ENCODE data around the gene TTC39A.

The TTC39A gene

DNA sequence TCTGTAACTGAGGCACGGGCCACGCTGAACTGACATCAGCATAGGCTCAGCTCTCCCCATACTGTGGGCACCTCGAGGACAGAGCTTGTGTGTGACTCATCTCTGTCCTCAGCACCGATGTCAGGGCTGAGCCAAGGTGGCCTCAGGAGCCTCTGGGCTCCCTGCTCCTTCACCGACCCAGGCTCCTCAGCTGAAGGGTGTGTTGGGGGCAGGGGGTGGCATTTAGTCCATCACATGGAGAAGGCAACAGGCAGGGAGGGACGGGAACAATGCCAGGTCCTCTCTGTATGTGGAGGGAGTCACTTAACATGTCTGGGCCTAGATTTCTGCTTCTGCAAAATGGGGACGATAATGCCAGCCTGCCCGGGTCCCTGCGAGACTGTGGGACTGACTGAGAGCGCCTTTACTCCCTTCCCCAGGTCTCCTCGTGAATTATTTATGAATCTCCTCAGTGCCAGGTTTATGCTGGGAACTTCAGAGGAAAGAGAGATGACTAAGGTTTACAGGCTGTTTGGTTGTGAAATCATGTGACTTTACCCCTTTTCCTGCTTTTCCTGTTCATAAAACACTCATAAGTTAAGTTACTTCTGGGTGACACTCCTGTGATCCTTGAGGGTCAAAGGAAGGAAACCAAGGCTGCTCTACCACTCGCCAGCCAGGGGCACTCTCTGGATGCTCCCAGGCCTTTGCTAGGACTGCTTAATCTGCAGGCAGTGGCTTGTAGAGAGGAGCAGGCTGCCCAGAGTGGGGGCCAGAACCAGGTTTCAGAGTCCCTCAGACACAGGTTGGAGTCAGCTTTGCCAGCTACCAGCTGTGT is 16.2 kb downstream of the TTC39A start:
- no peak for DNase-seq

- no peak for DNase-seq
These were observed 17.0 kb downstream of the TTC39A start for GRCh38 chr1:51313268-51313852.

DNA sequence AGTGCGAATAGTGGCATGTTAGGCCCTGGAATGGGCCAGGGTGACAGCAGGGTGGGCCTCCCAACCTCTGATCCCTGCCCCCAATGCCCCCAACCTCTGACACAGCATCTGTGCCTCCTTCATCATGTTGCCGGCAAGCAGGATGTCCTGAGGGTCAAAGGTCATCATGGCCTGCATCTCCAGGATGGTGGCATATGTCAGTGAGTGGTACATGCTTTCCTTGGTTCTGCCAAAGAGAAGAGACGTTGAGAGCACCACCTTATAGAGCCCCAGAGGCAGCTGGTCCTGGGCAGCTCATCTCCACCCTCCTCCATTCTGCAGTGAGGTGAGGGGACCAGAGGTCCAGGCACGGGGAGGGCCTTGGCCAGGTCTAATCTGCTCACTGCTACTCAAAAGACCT is 17.6 kb downstream of the TTC39A start:
- no peak for DNase-seq

- DNase-seq = no peak
These were observed 18.5 kb downstream of the TTC39A start for GRCh38 chr1:51311826-51312225.

- no peak for DNase-seq
These were observed 19.3 kb downstream of the TTC39A start for GRCh38 chr1:51310871-51311613.

GRCh38 chr1:51309291-51309690 is 21.1 kb downstream of the TTC39A start:
- DNase-seq = no peak

DNA sequence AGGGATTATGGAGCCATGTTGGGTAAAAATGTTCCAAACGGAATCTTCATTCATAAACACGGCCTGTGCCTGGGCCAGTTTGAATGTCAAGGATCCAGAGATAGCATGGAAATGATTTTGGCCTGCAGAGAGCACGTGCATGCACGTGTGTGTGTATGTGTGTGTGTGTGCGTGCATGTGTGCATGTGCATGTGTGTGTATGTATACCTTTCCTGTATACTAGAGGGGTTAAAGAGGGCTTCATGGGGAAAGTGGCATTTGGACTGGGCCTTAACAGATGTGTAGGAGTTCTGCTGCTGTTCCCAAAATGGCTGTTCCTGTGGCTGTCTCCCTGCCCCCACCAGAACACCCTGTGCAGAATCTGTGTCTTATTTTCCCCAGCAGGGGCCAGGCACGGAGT is 21.7 kb downstream of the TTC39A start:
- no peak for DNase-seq

DNA sequence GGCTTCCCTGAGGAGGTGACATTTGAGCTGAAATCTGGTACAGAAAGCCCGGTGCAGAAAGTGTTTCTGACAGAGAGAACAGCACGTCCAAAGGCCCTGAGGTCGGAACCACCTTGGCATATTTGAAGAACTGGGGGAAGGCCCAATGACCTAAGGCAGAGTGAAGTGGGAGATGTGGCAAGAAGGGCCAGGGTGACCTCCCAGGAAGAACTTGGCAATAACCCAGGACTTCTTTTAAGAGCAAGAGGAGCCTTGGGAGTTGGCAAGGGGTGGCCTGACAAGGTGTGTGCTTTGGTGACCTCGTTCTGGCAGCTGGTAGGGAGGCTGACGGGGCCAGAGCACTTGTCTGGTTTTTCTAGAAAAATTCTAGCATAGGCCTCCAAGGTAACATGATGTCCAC is 23.4 kb downstream of the TTC39A start:
- no peak for DNase-seq

DNA sequence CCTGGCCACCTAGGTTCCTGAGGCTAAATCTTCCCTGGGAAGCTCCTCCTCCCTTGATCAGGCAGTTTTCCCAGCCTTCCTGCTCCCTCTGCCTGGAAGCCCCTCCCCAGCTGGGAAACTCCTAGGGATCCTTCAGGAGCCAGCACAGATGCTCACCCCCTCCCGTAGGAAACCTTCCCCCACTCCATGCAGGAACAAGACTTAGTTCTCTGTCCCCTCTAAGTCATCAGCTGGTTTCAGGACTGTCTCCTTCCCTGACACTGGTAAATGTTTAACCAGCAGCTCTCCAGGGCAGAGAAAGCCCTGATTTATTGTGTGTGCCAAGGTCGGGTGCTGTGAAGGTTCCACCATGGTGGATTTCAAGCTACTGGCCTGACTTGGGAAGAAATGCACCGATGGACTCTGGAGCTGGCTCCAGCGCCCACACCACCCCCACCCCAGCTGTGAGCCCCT is 25.0 kb downstream of the TTC39A start:
- no peak for DNase-seq

GRCh38 chr1:51304360-51304759 is 26.0 kb downstream of the TTC39A start:
- no peak for DNase-seq

DNA sequence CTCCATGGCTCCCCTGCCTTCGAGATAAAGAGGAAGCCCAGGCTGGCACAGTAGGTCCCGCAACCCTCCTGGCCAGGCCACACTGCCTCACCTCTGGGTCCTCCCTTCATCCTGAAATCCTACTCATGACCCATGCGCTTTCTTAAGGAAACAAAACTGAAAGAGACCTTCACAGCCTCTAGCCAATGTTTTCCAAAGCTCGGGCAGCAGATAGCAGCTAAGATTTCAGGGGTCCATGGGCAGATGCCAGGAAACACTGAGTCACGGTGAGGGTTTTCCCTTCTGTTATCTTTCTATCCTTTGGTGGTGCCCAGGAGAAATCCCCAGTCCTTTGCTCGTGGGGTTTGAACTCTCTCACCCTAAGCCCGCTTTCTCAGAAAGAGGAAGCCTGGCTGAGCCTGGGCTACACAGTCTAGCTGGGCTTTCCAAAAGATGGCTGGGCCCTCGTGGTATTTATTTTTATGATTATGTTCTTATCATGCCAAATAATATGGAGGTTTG is 26.6 kb downstream of the TTC39A start:
- DNase-seq = no peak

DNA sequence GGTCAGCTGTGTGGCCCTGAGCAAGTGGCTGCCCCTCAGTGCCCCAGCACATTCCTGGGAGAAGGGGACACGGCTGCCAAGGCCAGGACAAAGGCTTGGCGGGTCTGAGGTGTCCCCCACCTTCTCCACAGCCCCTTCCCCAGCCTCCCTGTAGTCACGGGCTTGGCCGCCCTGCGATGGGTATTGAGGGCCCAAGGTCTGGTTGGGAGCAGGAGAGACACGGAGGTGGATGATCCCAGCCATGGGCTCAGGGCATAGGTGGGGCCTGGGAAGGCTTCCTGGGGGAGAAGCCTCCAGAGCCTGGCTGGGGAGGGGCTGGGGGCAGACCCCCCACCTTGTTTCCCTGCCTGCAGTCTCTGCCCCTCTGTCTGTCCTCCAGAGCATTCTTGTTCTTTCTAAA is 27.0 kb downstream of the TTC39A start:
- no peak for DNase-seq

DNA sequence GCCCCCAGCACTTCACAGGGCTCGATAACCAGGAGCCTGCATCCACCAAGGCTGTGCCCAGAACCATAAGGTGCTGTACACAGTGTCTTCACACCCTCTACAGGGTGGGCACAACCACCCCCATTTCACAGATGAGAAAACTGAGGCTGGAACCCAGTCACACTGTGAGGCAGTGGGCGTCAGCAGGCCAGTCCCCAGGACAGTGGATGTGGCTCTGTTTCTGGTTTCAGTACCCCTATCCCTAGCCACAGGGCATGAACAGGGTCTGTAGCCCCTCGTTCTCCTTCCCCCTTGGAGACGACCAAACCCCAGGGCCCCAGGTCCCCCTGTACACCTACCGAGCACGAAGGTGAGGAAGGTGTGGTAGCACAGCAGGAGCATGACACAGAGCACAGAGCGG is 27.6 kb downstream of the TTC39A start:
- DNase-seq = no peak

GRCh38 chr1:51302270-51302669 is 28.1 kb downstream of the TTC39A start:
- DNase-seq = no peak

DNA sequence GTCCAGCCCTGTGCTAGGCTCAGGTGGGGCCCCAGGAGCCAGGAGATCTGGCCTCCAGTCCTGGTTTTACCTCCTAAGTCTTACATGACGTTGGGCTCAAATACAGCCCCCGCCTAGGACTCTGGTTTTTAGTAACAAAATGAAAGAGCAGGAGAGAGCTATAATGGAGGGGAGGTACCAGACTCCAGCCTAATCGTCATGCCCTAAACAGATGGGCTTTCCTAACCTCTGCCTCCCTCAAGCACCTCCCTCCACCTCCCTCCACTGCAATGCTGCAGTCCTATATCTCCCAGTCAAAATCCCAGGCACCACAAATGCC is 28.6 kb downstream of the TTC39A start:
- DNase-seq = no peak

GRCh38 chr1:51301152-51301843 is 29.1 kb downstream of the TTC39A start:
- DNase-seq = no peak

DNA sequence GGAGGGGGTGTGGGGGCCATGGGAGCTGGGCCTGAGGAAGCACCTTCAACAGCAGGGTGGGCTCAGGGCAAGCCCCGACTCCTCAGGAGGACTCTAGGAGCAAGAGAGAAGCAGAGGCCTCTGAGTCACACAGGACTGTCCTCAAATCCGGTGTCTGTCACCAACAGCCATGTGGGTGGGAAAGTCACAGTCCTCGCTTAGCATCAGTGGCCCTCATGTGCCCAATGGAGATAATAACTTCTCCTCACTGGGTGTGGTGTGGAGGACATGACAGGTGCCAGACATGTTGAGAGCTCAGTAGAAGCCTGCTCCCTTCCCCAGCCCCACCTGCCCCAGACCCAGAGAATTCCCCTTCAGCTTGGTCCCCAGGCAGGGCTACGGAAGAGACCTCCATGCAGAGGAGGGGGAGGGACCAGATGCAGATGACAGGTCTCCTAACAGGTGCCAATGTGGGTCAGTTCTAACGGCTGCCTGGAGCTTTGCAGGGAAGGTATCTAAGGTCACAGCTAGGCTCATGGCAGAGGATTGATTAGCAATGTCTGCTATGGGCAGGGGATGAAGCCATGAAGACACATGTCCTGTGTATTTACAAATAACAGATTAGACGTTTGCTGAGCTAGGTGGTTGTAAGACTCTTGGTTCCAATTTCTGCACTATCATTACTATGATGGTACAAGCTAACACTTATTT is 30.2 kb downstream of the TTC39A start:
- DNase-seq = no peak

DNA sequence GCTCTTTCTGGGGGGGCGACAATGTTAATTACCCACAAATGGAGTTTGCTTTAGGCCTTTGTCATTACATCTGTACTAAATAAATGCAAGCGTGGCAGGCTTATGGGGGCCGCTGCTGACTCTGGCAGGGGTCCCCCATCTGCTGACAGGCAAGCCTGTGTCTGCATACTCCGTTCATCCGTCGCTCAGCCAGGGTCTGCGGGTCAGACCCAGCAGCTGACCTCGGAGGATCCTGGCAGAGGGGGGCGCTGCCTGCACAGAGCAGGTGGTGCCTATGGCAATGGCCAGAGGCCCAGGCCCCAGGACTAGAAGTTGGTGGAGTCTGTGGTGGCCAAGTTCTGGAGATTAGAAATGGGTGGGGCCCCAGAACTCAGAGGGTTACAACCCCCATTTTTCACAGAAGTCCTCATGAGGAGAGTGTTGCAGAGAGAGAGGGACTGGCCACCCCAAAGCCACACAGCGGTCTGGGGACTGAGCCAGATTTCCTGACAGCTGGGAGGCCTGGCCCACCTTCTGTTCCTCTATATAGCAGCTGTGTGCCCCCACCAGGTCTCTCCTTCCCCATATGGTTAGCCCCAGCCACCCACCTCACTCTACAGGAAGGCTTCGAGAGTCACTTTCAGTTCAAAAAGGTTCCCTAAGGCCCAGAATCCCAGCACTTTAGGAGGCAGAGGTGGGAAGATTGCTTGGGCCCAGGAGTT is 31.0 kb downstream of the TTC39A start:
- no peak for DNase-seq

DNA sequence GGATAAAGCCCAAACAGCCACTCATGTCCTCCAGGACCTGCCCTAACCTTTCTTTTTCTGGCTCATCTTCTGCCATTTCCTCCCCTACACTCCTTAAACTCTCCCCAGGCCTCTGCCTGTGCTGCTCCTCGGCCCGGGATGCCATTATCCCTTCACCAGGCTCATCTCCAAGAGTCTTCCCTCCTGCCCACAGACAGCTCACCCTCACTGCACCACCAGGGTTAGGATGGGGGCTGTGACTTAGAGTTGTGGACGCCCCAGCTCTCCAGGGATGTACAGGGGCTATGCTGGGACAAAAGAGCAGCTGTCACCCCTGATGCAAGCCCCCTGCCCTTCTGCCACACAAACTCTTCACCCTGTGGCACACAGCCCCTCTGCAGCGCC is 32.0 kb downstream of the TTC39A start:
- DNase-seq = no peak

DNA sequence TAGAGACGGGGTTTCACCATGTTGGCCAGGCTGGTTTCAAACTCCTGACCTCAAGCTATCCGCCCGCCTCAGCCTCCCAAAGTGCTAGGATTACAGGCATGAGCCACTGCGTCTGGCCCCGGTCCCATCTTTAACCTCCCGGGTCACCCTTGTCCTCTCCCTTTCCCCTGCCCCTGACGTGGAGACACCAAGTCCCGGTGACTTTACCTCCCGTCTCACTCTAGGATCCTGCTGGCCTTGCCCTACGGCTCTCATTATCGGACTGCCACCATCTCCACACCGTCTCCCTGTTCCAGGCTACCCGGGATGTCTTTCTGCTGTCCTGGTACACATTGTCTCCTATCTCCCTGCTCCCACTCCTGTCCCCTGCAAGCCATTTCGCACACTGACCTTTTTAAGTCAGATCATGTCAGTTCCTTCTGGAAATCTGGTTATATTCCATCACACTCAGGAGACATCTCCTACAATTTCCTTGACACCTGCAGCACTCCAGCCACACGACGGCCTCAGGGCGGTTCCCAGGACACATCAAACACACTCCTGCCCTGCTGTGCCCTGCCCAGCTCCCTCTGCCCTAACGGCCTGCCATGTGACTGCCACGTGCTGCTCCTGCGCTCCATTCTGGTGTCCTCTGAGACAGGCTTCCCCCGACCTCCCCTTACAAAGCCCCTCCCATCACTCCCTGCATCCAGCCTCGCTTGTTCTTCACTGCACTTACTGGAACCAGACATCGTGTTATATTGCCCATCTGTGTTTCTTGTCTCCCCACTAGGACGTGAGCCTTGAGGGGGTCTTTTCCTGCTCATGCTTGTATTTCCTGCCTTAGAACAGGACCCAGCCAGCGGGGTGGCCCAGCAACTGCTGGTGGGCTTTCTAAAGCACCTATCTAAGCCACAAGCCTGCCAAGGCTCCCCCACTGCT is 32.7 kb downstream of the TTC39A start:
- no peak for DNase-seq

Measured in activated CD8-positive, alpha-beta memory T cell treated with anti-CD3 and anti-CD28 coated beads, Interleukin-2, amount 50 U/mL, for 4 hours (primary cell).